HepG2 (cell line): ENCODE measurements around the gene SERPINF2. TPM values are rescaled to one million over a fixed set of nuclear protein-coding genes. Genes with fewer than 3 reads are reported as not detected.

Experiments used
- CENPBD1 ChIP-seq: sonication (generic); formaldehyde crosslinking; IDR thresholded peaks from 2 replicates; pipeline ENCODE4 v1.8.0; 2022; ENCODE audit warnings: missing genetic modification reagents, low read depth, mild to moderate bottlenecking, borderline replicate concordance
- ETV5 ChIP-seq: IDR thresholded peaks from 2 replicates; pipeline ENCODE4 v1.6.1; 2018; ENCODE audit warnings: missing biosample characterization, missing genetic modification reagents, inconsistent platforms, borderline replicate concordance
- HNRNPL ChIP-seq: fragments of 200-400 bp; formaldehyde crosslinking; IDR thresholded peaks from 2 replicates; pipeline ENCODE4 v1.6.1; 2017; ENCODE audit warnings: mild to moderate bottlenecking, low read depth, low read length
- KDM5B ChIP-seq: sonication (generic); formaldehyde crosslinking; IDR thresholded peaks from 2 replicates; pipeline ENCODE4 v1.4.0; 2020; ENCODE audit warnings: missing genetic modification reagents, mild to moderate bottlenecking, borderline replicate concordance
- MEF2D ChIP-seq: sonication (generic); formaldehyde crosslinking; IDR thresholded peaks from 2 replicates; pipeline ENCODE4 v1.5.1; 2020; ENCODE audit warnings: mild to moderate bottlenecking, missing genetic modification reagents
- PHF21A ChIP-seq: sonication (generic); formaldehyde crosslinking; IDR thresholded peaks from 2 replicates; pipeline ENCODE4 v1.5.0; 2020; ENCODE audit warnings: mild to moderate bottlenecking, missing genetic modification reagents
- TBX2 ChIP-seq: sonication (generic); formaldehyde crosslinking; IDR thresholded peaks from 2 replicates; pipeline ENCODE4 v1.5.0; 2020; ENCODE audit warnings: missing genetic modification reagents, mild to moderate bottlenecking, borderline replicate concordance
- THRA ChIP-seq: sonication (generic); formaldehyde crosslinking; IDR thresholded peaks from 2 replicates; pipeline ENCODE4 v1.4.0; 2020; ENCODE audit warnings: missing genetic modification reagents, borderline replicate concordance
- ZBTB3 ChIP-seq: sonication (generic); formaldehyde crosslinking; IDR thresholded peaks from 2 replicates; pipeline ENCODE4 v1.4.0; 2020; ENCODE audit warnings: low read depth, mild to moderate bottlenecking, moderate library complexity, missing genetic modification reagents, borderline replicate concordance
- ZFP82 ChIP-seq: sonication (generic); formaldehyde crosslinking; IDR thresholded peaks from 2 replicates; pipeline ENCODE4 v1.5.1; 2020; ENCODE audit warnings: mild to moderate bottlenecking, missing genetic modification reagents, borderline replicate concordance
- ZNF225 ChIP-seq: sonication (generic); formaldehyde crosslinking; IDR thresholded peaks from 2 replicates; pipeline ENCODE4 v1.4.0; 2020; ENCODE audit warnings: mild to moderate bottlenecking, missing genetic modification reagents
- ZNF260 ChIP-seq: sonication (generic); formaldehyde crosslinking; IDR thresholded peaks from 2 replicates; pipeline ENCODE4 v1.4.0; 2020; ENCODE audit warnings: missing genetic modification reagents, low read depth, mild to moderate bottlenecking, borderline replicate concordance
- ZNF275 ChIP-seq: sonication (generic); formaldehyde crosslinking; IDR thresholded peaks from 2 replicates; pipeline ENCODE4 v1.8.0; 2022; ENCODE audit warnings: missing genetic modification reagents, mild to moderate bottlenecking, inconsistent platforms, borderline replicate concordance
- ZNF367 ChIP-seq: sonication (generic); formaldehyde crosslinking; IDR thresholded peaks from 2 replicates; pipeline ENCODE4 v1.4.0; 2020; ENCODE audit warnings: missing genetic modification reagents, borderline replicate concordance
- ZNF547 ChIP-seq: sonication (generic); formaldehyde crosslinking; IDR thresholded peaks from 2 replicates; pipeline ENCODE4 v1.5.1; 2020; ENCODE audit warnings: mild to moderate bottlenecking, missing genetic modification reagents
- ZNF580 ChIP-seq: IDR thresholded peaks from 2 replicates; pipeline ENCODE4 v1.6.1; 2016; ENCODE audit warnings: low read depth, borderline replicate concordance
- polyA plus RNA-seq, 8 experiments: library from polyadenylated mRNA; depleted of rRNA in 3 of 8; stranded (reverse) in 7 of 8; unstranded in 1 of 8; fragments of >200 nt; fragmentation: Illumina TruSeq in 4 of 8; extraction: Trizol in 4 of 8; gene quantifications; 2 replicates each; pipeline versions ENCODE4 v1.2.1 to v1.2.3, GENCODE V29; 2011 to 2016; ENCODE audit warnings: low read depth in 4 of 8, missing spikeins in 1 of 8, mixed read lengths in 1 of 8; ENCODE audit not compliant: insufficient read depth in 1 of 8
- total RNA-seq, 5 experiments: library from RNA; depleted of rRNA; stranded (reverse); fragments of >200 nt; fragmentation: Illumina TruSeq; extraction: Trizol; gene quantifications; 2 replicates each; pipeline ENCODE4 v1.2.3, GENCODE V29; 2016; ENCODE audit warnings: low read depth in 1 of 5
- TF ChIP-seq, protein P1 (sequence below): fragments of 450-650 bp; IDR thresholded peaks from 2 replicates; pipeline ENCODE4 v1.6.1; 2017
- TF ChIP-seq, protein P2 (sequence below): sonication (generic); formaldehyde crosslinking; conservative IDR thresholded peaks from 2 replicates; pipeline ENCODE4 v1.8.0; 2022; ENCODE audit warnings: low read depth, missing genetic modification reagents
- TF ChIP-seq, protein P3 (sequence below): sonication (generic); formaldehyde crosslinking; IDR thresholded peaks from 2 replicates; pipeline ENCODE4 v1.4.0; 2020; ENCODE audit warnings: mild to moderate bottlenecking, missing genetic modification reagents

The SERPINF2 gene
- total and polyA plus RNA-seq, 2 of the 13 experiments (the other 11 are each of a cell fraction or from before 2014, with no cell fraction given): 309 to 548 TPM

DNA sequence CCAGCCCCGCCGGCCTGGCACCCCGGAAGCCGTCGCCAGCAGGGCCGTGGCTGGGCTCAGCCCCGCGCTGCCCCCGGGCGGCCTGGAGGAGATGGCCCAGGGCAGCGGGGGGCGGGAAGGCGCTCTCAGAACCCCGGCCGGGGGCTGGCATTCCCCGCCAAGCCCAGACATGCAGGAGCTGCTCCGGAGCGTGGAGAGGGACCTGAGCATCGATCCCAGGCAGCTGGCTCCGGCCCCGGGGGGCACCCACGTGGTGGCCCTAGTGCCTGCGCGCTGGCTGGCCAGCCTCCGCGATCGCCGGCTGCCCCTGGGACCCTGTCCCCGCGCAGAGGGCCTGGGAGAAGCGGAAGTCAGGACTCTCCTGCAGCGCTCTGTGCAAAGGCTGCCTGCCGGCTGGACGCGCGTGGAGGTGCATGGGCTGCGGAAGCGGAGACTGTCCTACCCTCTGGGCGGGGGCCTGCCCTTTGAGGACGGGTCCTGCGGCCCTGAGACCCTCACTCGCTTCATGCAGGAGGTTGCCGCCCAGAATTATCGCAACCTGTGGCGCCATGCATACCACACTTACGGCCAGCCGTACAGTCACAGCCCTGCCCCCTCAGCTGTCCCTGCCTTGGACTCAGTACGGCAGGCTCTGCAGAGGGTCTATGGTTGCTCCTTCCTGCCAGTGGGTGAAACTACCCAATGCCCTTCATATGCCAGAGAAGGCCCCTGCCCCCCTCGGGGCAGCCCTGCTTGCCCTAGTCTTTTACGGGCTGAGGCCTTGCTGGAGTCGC lies 17.6 kb upstream of the SERPINF2 start (continued):
- TF ChIP-seq ETV5 (CRISPR knock-in tag) (peak; percentile 60; the same call in 1 of the 2 replicates), MEF2D (CRISPR knock-in tag) (no peak), ZNF547 (CRISPR knock-in tag) (no peak), HNRNPL (peak; percentile 73), ZNF367 (no peak), ZNF580 (CRISPR knock-in tag) (peak; percentile 56; the same call in 1 of the 2 replicates), ZFP82 (CRISPR knock-in tag) (no peak; the same call in 1 of the 2 replicates), PHF21A (0 out of 2 replicates have a peak, but pooled peaks have one; percentile 20), THRA (CRISPR knock-in tag) (no peak), ZNF275 (CRISPR knock-in tag) (no peak), ZNF260 (CRISPR knock-in tag) (no peak), TBX2 (CRISPR knock-in tag) (0 out of 2 replicates have a peak, but pooled peaks have one; percentile 46), ZNF225 (CRISPR knock-in tag) (no peak), ZBTB3 (CRISPR knock-in tag) (no peak), CENPBD1 (CRISPR knock-in tag) (no peak), KDM5B (CRISPR knock-in tag) (peak; percentile 85)
- TF ChIP-seq, protein P1, sequence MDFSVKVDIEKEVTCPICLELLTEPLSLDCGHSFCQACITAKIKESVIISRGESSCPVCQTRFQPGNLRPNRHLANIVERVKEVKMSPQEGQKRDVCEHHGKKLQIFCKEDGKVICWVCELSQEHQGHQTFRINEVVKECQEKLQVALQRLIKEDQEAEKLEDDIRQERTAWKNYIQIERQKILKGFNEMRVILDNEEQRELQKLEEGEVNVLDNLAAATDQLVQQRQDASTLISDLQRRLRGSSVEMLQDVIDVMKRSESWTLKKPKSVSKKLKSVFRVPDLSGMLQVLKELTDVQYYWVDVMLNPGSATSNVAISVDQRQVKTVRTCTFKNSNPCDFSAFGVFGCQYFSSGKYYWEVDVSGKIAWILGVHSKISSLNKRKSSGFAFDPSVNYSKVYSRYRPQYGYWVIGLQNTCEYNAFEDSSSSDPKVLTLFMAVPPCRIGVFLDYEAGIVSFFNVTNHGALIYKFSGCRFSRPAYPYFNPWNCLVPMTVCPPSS: no peak
- TF ChIP-seq, protein P2, sequence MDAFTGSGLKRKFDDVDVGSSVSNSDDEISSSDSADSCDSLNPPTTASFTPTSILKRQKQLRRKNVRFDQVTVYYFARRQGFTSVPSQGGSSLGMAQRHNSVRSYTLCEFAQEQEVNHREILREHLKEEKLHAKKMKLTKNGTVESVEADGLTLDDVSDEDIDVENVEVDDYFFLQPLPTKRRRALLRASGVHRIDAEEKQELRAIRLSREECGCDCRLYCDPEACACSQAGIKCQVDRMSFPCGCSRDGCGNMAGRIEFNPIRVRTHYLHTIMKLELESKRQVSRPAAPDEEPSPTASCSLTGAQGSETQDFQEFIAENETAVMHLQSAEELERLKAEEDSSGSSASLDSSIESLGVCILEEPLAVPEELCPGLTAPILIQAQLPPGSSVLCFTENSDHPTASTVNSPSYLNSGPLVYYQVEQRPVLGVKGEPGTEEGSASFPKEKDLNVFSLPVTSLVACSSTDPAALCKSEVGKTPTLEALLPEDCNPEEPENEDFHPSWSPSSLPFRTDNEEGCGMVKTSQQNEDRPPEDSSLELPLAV (CRISPR knock-in tag): 0 out of 2 replicates have a peak, but pooled peaks have one; percentile 67
- TF ChIP-seq, protein P3, sequence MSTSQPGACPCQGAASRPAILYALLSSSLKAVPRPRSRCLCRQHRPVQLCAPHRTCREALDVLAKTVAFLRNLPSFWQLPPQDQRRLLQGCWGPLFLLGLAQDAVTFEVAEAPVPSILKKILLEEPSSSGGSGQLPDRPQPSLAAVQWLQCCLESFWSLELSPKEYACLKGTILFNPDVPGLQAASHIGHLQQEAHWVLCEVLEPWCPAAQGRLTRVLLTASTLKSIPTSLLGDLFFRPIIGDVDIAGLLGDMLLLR (CRISPR knock-in tag): no peak
